Superior temporal gyrus (tissue), 1 donor: Measurements from ENCODE around the gene AFDN.
A peak's percentile ranks its signal among the peaks of the same experiment; 100 is the strongest.

Experiments
- DNase-seq: peaks from one replicate; pipeline ENCODE4 v3.0.0-alpha.2; 2016; ENCODE audit errors: extremely low spot score

The AFDN gene

DNA sequence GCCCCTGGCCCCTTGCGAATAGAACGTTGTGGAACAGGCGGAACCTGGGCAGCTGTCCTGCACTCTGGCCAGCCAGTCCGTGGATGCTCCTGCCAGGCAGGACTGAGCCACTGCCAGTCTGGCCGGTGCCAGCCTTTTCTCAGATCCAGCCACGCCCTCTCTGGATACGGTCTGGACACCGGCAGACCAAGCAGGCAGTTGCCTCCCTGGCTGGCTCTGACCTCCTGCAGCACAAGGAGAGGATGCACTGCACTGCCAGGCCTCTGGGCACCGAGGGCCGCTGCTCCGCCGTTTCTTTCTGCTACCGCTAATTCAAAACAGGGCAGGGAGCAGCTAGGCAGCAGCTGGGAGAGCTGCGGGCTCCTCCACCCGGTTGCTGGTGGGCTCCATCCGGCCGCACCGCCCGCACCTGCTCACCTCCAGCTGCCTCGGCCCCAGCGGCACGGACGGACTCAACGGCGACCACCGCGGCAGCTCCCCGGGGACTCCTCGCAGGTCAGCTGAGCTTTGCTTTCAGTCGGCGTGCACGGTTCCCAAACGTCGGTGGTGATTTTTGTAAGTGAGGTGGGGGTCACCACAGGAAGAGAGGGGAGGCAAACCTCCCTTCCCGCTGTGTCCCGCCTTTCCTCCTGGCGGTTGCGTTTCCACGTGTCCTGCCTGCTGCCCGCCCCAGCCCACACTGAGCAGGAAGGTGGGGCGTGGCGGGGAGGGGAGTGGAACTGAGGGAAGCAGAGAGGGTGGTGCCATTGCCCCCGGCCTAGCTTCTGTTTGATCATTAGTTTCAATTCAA lies 30.3 kb upstream of the AFDN start:
- DNase-seq = no peak

DNA sequence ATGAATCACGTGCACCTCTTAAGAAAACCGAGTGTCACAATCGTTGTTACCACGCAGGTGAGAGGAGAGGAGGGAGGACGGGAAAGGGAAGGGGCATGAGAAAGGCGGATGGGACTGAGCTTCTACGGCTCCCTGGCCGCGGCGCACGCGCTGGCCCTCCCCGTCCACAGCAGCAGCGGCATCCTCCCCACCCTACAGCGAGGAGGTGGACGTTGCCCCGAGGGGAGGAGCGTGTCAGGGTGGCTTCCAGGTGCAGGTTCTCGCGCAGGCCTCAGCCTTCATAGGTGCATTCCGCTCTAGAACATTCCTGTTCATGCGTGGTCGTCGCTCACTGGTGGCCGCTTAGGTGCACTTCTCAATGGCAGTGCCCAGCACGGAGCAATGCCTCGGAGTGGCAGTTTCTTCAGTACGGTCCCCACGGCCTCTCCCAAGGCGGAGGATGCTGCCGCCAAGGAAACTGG lies 29.7 kb upstream of the AFDN start:
- no peak for DNase-seq

DNA sequence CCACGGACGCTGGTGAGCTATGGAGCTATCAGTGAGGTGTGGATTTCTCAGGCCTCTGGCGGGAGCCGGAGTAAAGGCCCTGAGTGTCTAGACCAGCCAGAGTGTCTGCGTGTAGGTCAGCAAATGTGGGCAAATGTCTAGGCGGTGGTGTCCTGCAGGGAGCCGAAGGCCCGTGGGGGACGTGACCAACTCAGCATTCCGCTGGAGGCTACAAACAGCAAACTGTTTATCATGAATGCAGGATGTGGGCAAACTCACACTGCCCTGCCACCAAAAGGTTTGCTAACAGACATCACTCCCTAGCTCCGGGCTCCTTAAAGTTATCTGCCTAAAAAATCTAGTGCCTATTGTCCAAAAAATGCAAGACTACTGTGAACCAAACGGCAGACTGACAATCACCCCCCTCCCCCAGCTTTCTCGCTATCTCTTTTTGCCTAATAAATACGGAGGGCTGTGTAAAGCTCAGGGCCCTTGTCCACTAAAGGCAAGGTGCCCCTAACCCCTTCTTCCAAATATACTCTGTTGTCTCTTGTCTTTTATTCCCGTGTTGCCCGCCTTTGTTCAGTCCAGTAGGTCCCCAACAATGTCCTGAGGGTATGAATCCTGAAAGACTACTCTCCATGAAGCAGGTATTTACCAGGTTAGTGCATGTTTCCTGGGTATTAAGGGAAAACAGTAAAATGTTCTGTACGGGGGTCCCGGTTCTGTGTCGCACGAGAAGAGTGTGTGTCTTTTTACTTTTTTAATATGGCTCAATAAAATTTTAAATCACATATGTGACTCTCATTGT lies 29.0 kb upstream of the AFDN start:
- no peak for DNase-seq

DNA sequence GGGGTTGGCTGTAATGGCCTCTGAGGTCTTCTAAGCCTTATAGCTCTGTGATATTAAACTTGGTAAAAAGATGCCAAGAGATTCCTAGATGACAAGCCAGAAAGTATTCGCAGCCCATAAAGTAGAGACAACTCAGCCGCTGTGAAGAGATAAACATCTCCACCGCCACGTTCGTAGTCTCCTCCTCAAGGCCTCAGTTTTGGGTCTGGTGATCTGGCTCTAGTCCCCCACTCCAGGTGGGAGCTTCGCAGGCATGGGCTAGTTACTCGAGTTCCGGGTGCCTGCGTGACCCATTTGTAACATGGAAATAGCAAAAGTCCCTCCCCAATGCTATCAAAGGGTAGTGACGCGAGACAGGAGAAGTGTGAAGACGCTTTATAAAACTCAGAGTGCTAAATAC lies 28.3 kb upstream of the AFDN start:
- no peak for DNase-seq

DNA sequence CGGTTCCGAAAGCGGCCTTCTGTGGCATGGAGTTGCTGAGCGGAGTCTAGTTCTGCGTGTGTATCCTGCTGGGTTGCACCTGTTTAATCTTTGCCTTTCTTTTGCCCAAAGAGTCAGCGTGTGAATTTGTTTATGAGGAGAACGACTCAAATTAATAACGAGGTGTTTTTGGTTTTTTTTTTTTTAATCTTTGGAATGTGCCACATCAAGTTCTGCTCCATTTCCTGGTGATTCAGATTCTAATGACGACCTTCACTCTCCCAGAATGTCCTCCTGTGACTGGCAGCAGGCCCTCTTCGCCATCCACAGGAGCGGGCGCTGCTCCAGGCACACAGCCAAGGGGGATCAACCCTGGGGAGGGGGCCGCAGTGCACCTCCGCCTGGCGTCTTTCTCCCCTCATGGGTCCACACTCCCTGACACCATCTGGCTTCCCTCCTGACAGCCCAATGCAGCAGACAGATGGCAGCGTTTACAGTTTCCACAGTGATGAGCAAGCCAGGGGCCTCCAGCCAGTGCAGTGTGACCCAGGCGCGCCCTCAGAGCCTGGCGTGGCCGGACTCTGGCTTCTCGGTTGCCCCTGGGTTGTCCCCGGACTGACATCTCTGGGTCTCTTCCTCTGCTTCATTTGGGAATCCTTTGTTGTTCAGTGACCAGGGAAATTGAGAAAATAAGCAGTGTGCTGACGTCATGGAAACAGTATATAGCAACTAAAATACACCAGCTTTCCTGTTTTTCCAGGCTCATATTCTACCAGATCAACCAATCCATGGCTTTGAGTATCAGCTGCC lies 27.5 kb upstream of the AFDN start:
- peak; percentile 36 for DNase-seq

DNA sequence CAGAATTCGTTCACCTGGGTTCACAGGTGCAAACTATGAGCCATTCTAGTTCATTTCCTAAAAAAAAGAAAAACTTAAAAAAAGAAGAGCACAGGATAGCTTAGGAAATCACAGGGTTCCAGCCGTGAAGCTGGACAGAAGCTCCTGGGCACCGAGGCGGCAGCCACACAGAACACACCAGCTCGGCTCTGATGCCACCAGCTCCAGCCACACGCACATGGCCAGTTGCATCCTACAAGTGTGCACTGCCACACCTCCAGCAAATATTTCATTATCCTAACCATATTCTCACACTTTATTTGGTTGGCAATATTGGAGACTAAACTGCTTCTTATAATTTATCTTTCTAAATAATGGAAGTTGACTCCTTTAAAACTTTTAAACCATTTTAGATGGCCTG lies 26.2 kb upstream of the AFDN start:
- DNase-seq = no peak

DNA sequence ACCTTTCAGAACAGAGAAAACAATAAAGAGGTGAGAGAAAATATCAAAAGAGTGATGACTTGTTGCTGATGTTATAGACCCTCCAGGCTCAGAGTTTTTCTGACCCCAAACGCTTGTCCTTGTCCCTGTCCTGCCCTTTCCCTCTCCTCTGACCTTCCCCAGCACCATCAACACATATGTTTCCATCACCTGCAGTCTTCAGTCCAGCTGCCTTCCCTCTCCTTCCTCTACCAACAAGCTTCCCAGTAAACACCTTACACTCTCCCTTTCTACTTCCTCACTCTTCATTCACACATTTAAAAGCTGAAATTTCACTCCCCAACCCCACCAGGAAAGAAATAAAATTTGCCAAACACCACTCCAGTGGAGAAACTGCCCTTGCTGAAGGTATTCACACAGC lies 25.4 kb upstream of the AFDN start:
- DNase-seq = no peak

DNA sequence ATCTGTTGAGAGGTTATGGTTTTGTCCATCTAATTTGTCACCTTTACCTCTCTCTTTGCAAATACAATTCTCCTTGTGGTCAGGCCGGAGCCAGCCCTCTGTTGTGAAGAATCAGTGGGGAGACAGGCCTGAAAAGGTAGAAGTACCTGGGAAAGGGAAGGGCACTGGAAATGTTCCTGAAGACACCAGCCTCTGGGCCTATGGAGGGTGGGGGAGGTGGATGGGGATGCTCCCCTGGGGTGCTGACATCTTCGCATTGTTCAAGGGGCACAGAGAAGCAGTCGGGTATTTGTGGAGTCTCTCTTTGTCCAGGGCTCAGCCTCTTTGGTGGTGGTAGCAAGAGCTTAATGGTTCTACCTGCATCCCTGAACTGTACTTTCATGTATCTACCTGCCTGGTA lies 24.4 kb upstream of the AFDN start:
- no peak for DNase-seq

DNA sequence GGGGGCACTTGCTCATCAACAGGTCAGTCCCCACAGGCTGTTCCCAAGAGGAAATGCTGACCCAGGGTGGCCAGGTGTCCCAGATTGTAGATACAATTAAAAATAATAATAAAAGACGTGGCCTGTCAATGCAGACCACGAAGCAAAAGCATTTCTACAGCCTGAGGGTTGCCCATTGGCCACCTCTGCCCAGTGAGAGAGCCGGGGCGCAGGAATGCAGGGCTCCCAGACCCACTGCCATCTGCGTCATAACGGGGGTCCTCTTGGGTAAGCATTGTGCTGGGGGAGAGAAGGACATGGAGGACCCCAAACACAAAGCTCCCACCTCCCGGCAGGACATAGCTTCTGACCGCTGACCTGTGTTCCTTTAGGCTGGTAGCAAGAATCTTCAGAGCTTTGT lies 22.9 kb upstream of the AFDN start:
- DNase-seq = no peak

DNA sequence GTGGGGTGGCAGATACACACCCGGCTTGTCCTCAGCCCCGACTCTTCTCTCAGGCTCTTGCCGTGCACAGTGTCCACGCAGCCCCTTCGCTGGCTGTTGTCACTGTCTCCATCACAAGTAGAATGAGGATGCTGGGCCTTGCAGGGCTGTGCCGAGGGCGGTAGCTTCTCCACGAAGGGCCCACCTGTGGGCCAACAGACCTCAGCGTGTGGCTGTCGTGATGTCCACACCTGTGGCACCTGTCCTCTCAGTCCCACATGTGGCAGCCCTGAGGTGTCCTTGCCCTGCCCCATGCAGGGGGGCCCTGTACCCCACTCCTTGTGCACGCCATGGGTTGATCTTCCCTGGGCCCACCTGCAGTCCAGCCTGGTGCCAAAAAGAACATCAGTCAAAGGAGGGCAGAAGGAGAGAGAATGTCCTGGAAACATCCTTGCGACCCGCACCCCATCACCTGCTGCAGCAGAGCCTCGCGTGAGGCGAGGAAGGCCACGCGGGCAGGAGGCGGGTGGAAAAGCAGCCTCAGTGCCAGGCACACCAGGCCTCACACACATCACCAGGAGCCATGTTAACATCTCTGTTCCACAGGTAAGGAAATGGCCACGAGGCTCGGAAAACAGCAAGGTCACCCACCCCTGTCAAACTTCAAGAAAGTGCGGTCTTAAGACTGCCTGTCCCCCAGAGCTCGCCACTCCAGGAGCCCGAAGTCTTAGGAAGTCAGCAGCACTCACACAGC lies 22.3 kb upstream of the AFDN start:
- DNase-seq = no peak

DNA sequence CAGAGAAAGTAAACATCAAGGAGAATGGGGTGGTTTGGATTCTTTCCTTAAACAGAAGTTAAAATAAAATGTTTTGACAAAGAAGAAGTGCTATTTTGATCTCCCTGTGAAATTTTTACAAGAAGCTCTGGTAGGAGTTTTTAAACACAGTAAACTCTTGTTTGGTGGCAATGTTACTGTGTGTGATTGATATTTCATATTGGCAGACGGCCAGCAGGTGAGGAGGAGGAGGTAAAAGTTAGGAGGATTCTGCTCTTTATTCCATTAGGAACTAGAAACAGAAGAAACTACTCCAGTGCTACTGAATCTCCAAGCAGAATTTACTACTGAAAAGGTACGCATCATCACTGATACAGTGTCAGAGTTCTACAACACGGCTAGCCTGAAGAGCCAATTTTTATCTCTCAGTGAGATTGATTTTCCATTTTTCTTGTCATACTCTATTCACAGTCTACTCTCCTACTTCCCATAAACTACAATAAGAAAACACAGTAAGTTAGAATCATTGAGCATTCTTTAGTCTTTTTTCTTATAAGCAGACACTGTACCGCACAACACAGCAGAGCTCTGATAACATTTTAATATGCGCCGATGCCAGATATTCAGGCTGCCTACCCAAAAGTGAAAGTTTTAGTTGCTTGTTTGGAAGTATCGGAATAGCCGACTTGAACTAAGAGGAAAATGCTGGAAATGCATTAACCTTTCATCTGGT lies 21.2 kb upstream of the AFDN start:
- no peak for DNase-seq

DNA sequence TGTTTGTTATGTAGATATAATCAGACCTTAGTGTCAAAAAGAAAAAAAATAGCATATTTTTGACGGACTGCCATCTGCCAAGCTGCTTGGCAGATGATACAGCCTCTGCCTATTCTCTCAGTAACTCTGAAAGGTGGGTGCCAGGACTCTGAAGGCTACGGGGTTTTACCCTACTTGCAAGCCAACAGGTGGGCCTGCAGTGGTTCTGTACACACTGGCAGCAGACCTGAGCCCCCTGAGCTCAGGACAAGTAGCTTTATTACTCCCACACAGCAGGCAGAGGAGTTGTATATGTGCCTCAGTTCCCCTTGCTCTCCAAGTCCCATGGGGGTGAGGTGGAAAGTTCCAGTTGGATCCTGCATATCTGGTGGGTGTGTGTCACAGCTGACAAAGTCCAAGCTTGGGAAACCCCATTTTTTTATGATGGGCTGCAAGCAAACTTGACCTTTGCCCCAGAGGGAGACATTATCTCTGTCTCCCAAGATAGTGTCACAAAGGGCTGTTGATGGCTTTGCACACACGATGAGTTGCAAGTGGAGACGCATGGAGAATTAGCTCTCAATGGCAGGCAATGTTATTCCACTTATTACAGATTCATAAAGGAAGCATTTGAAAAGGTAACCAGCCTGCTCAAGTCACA lies 20.5 kb upstream of the AFDN start:
- DNase-seq = no peak

DNA sequence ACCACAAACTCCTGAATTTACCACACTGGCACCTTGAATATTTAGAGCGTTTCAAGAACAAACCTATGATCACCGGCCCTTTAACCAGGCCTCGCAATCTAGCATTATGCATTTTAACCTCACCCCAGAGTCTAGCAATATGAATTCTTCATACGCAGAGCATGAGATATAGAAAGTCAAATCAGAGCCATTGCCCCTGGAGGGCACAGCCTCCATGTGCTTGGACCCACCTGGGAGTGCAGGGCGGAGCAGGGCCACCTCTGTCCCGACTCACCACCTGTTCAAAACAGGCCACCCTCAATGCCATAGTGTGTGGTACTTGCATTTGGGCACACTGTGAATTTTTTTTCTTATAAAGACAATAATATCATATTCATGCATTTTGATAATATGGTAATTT lies 19.5 kb upstream of the AFDN start:
- no peak for DNase-seq

DNA sequence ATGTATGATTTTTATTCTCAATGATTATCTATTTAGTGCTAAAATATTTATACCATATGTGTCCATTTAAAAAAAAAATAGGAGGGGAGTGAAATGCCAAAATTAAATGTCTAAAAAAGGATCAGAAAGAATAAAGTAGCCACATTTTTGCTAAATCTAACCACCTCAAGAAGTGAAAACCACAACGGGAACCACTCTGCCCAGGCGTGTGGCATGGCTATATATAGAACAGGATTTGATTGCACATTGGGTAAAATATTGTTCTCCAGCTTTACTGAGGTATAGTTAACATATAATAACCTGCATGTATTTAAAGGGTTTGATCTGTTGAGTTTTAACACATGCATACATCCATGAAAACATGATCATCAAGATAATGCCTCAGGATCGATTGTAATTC lies 19.0 kb upstream of the AFDN start:
- DNase-seq = no peak

DNA sequence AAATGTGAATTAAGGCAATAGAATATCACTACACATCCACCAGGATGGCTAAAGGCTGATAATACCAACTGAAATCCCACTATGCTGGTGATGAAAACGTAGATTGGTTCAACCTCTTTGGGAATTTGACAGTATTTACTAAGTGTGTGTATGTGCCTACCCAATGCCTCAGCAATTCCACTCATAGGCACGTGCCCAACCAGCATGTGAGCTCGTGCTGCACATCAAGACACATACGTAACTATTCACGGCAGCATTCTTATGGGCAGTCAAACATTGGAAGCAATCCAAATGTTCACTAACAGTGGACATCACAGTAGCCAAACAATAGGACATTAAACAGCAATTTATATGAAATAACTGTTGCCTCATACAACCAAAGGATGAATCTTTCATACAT lies 15.7 kb upstream of the AFDN start:
- DNase-seq = no peak

DNA sequence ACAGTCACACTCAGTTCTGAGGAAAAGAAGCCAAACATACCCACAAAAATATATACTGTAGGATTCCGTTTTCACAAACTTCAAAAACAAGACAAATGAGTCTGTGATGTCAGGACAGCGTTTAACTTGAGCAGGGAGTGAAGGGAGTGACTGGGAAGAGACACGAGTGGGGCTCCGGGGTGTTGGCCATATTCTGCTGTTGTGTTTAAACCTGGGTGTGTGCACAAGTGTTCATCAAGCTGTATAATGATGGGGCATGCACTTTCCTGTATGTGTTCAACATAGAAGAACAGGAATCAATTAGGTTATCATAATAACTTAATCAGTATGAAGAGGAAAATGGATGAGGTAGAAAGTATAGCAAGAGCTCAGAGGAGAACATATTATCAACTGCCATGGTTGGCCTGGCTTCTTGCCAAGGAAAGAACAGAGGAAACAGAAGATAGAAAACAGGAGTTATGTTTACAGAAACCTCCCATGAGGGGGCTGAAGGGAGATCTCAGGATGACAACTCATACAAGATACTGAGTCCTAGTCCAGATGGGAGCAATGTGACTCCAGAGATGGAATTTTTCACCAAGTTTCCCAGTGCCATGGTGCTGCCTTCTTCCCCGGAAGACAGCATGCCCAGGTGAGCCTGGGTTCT lies 15.1 kb upstream of the AFDN start:
- DNase-seq = no peak

DNA sequence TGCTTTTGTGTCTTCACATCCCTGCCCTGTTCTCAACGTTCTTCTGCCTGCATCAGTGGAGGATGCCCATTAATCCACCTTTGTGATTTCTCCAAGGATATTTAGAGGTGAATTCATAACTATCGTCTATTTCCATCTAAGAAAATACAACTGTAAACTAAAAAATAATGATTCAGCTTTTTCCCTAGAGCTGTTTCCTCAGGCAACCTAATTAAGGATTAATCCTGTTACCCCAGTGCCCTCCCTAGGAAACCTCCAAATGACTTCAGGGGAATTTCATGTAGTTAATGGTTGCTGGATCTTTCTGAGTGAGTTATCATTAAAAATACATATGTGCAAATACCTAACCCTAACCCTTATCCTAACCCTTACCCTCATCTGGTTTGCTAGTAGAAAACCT lies 14.6 kb upstream of the AFDN start:
- no peak for DNase-seq

DNA sequence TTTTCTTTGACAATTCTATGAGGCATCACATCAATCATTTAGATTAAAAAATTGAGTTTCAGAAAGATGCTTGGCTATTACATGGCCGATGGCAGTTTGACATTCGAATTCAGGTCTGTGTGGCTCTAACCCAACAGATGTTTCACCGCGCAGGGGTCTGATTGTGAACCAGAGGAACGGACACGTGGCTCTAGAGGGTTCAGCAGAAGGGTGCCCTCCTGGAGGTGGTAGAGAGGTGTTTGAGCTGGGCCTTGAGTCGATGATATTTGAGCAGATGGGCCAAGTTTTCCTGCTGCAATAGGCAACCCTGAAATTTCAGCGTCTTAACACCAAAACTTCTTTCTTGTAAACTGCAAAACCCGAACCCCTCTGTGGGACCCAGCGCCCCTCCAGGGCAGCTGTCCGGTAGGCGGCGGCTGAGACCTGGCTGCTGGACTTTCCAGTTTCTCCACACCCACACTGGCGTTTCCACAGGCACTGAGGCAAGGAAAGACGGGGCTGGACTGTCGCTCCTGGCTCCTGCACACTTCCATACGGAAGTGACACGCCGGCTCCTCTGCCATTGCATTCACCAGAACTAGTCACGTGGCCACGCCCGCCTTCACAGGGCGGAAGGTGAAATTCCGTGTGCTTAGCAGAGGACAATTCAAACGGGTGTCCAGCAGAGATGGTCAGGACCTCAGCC lies 11.3 kb upstream of the AFDN start:
- no peak for DNase-seq

DNA sequence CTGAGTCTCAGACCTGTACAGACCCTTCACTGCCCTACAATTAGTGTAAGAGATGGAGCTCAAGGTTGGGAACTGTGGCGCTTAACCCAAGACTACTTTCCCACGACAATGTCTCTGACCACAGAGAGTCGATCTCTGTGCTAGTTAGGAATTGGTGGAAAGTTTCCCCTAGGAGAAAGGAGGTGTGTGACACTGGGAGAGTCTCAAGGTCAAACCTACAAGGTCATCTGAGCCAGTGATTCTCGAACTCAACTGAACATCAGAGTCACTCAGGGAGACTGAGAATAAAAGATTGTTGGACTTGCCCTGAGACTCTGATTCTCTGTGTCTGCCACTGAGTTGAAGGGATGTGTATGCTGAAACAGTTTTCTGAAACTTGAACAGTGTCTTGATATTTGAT lies 9.7 kb upstream of the AFDN start:
- no peak for DNase-seq

DNA sequence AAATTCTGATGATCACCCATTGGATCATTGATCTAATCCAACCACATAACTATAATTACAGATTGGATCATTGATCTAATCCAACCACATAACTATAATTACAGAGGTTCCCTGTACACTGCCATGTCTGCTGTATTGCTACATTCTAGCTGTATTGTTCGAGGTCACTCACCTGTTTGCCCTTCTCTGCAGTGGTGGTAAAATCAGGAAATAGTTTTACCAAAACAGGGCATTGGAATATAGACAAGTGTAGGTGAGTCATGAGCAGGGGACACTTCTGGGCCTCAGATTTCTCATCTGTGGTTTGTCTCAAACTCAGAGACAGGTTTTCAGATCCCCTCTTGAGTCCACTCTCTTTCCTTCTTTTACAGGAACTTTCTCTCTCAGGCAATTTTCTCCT lies 9.0 kb upstream of the AFDN start:
- DNase-seq = no peak
